Activated naive CD8-positive, alpha-beta T cell treated with anti-CD3 and anti-CD28 coated beads for 36 hours (primary cell): Measurements from ENCODE around the gene MAPRE3. TPM values are rescaled to one million over a fixed set of nuclear protein-coding genes. Genes with fewer than 3 reads are reported as not detected.

Source experiments
- DNase-seq: peaks from one replicate; pipeline ENCODE4 v3.0.0; 2021
- H3K27ac Mint-ChIP-seq: one replicate; pipeline ENCODE4 v1.8.0; 2022; ENCODE audit warnings: mild to moderate bottlenecking, moderate library complexity, mixed read lengths
- H3K27me3 Mint-ChIP-seq: one replicate; pipeline ENCODE4 v1.8.0; 2022; ENCODE audit warnings: mild to moderate bottlenecking, mixed read lengths
- H3K36me3 Mint-ChIP-seq: one replicate; pipeline ENCODE4 v1.8.0; 2021; ENCODE audit warnings: mild to moderate bottlenecking, mixed read lengths
- H3K4me1 Mint-ChIP-seq: one replicate; pipeline ENCODE4 v1.8.0; 2021; ENCODE audit warnings: mixed read lengths
- H3K4me3 Mint-ChIP-seq: one replicate; pipeline ENCODE4 v1.8.0; 2022; ENCODE audit warnings: mild to moderate bottlenecking, moderate library complexity, mixed read lengths
- H3K9me3 Mint-ChIP-seq: one replicate; pipeline ENCODE4 v1.8.0; 2022; ENCODE audit warnings: mixed read lengths
- total RNA-seq, 2 experiments: library from RNA; stranded (reverse); gene quantifications; one replicate each; pipeline ENCODE4 v1.2.3, GENCODE V29; 2021

Gene MAPRE3
- total RNA-seq, 2 experiments from 2014 or later: 2.0 to 2.3 TPM

DNA sequence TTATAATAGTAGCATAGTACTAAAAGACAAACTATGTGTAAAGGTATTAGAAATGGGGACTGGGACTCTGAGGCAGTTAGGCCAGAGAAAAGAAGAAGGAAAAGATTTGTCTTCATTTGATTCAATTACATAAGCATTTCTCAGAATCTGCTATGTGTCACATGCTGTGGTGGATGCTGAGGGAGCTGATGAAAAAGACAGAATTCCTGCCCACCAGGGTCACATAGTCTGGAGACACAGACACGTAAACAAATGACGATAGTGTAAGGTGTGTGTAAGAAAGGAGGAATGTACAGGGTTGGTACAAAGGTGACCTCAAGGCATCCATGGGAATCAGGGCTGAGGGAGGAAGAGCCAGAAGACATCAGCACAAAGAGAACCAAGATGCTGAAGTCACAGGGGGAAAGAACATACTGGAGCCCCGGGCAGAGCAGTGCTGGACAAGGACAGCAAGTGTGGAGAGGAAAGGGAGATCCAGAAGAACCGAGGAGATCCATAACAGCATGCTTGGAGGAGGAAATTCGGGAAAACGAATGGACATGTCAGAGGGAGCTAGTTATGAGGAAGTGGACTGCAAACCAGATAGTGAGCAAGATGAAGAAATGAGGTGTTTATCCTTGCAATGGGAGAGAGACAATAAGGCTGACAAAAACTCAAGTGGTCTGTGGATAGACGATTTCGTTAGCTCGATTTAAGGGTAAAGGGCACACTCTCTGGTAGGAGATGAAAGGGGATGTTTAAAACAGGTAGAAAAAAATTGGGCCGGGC is 1.2 kb upstream of the MAPRE3 start:
- H3K27me3 Mint-ChIP-seq: peaks cover 26% of the 10 kb centered on the region

DNA sequence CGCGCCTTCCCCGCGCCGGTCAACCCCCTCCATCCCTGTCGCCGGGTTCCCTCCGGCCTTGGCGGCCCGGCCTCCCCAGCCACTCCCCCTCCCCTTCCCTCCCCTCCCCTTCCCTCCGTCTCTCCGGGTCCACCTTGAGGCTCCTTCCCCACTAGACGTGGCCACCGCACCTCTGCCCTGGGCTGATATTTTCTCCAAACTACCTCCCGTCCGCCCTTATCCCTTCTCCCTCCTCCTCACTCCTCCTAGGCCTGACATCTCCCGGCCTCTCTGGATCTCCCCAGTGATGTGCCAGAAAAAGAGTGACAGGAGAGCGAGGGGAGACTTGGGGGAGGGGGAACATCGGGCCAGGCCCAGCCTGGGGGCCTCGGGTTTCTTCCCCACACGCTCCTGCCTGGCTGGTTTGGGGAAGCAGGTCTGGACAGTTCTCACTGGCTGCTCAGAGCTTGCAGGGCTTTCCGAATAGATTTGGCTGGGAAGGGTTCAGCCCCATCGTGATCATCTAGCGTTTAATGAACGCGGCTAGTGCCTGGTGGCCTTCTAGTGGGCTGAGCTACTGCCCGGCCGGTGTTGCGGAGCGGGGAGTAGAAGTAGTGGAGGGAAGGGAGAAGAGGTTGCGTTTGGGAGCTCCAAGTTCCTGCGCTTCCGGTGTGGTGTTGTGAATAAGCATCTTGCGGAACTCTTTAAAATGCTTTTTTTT is 641 bp downstream of the MAPRE3 start:
- peak overlapping the region; percentile 78 for H3K4me3 Mint-ChIP-seq

More for the DNA sequence above, 1.2 kb upstream of the MAPRE3 start:
- Mint-ChIP-seq H3K4me1 (peaks cover 14% of the 10 kb centered on the region), H3K36me3 (no peaks in the 10 kb centered on the region), H3K27ac (no peak overlapping the region), H3K9me3 (no peaks in the 10 kb centered on the region), H3K4me3 (peak overlapping the region; percentile 74)
- DNase-seq: no peak

DNA sequence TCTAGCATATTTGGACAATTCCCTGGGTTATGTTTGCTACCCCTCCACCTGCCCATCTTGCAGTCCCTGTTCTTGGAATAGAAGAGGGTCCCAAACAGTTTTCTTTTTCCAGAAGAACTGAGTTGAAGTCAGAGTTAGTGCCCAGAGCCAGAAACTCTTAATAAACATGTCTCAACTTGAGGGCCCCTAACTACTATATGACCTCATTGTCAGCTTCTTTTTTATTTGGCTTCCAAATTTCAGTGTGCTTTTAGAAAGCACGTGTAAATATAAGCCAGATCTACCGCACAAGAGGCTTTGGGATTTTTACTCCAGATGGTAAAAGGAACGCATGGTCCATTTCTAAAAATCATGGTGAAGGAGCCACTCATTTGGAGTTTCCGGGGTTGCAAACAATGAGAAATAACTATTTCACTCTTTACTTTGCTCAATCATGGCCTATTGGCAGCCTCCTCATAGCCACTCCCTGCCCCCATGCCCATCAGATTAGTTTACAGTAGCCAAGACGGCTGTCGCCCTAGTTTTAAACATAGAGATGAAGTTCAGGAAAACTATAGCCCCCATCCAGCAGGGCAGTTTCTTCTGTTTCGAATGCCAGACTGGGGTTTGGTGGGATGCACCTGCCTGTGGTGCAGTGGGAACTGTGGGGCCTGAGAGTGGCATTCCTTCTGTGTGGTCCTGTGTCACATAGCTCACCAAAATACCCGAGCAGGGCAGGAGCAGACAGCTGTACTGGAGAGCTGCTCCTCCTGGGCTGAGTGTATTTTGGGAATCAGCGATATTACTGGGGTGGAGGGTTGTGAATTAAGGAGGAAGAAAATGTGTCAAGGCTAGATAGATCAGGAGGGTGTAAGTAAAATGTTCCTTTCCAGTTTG is 1.7 kb downstream of the MAPRE3 start:
- Mint-ChIP-seq H3K9me3 (no peaks in the 10 kb centered on the region), H3K4me3 (peak overlapping the region; percentile 78), H3K4me1 (peaks cover 14% of the 10 kb centered on the region), H3K36me3 (no peaks in the 10 kb centered on the region), H3K27me3 (peaks cover 16% of the 10 kb centered on the region), H3K27ac (no peak overlapping the region)
- no peak for DNase-seq

More for the DNA sequence above, 641 bp downstream of the MAPRE3 start:
- H3K27ac Mint-ChIP-seq: peak overlapping the region; percentile 40
- H3K9me3 Mint-ChIP-seq: no peaks in the 10 kb centered on the region
- DNase-seq: no peak
- H3K36me3 Mint-ChIP-seq: no peaks in the 10 kb centered on the region
- peaks cover 14% of the 10 kb centered on the region for H3K4me1 Mint-ChIP-seq
- peaks cover 21% of the 10 kb centered on the region for H3K27me3 Mint-ChIP-seq

DNA sequence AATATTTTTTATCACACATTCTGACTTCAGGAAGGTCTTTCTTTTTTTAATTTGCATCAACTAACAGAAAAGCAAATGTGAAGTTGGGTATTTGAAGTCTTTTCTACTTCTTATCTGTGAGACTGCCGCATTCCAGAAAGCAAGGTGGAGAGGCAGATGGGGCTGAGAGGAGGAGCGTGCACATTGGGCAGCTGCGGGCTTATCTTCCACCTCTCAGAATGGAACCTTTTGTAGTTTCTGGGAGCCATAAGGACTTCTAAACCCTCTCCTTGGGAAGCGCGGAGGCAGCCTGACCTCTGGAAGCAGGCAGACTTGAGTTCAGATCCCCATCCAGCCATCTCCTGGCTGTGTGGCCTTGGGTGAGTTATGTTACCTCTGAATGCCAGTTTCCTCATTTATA is 3.9 kb downstream of the MAPRE3 start:
- no peak overlapping the region for H3K4me3 Mint-ChIP-seq

DNA sequence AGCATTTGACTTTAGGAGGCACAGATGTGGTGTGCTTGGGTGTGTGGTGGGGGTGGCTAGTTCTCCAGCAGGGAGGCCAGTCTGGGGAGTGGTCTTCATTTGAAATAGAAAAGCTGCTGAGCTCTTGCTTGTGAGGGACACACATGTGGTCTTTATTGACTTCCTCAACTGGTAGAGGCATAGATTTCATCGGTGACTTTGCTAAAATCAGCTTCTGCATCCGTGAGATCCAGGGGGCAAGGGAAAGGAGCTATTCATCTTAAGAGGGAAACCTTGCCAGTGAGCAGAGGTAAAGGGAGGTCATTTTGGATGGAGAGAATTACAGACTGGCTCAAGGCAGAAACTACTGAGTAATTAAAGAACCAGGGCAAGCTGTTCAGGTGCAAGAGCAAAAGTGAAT is 4.7 kb downstream of the MAPRE3 start:
- Mint-ChIP-seq H3K27ac (no peak overlapping the region), H3K9me3 (no peaks in the 10 kb centered on the region), H3K36me3 (no peaks in the 10 kb centered on the region), H3K4me3 (no peak overlapping the region), H3K27me3 (peaks cover 3% of the 10 kb centered on the region), H3K4me1 (peaks cover 10% of the 10 kb centered on the region)
- DNase-seq: no peak

More for the DNA sequence above, 3.9 kb downstream of the MAPRE3 start:
- H3K4me1 Mint-ChIP-seq: peaks cover 12% of the 10 kb centered on the region
- H3K27ac Mint-ChIP-seq: no peak overlapping the region
- peaks cover 8% of the 10 kb centered on the region for H3K27me3 Mint-ChIP-seq
- no peaks in the 10 kb centered on the region for H3K9me3 Mint-ChIP-seq
- no peak for DNase-seq
- no peaks in the 10 kb centered on the region for H3K36me3 Mint-ChIP-seq

DNA sequence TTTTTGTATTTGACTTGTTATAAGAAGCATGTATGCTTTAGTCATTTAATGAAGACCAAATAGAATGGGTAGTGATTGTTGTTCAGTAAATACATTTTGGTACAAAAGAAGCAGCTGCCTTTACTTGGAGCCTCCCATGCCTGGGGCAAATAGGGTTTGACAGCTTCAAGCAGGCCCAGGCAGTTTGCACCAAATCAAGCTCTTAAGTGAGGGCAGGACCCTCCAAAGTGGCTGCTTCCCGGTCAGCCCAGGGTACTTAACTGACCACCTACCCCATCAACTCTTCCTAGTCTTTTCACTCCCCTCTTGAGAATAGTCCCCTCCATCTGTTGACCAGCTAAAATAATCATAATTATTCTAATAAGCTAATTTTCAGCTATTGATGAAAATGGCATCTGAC is 5.2 kb downstream of the MAPRE3 start:
- no peak for DNase-seq
- no peaks in the 10 kb centered on the region for H3K36me3 Mint-ChIP-seq
- H3K4me3 Mint-ChIP-seq: no peak overlapping the region
- peaks cover 3% of the 10 kb centered on the region for H3K27me3 Mint-ChIP-seq
- no peak overlapping the region for H3K27ac Mint-ChIP-seq
- peaks cover 10% of the 10 kb centered on the region for H3K4me1 Mint-ChIP-seq
- H3K9me3 Mint-ChIP-seq: no peaks in the 10 kb centered on the region

DNA sequence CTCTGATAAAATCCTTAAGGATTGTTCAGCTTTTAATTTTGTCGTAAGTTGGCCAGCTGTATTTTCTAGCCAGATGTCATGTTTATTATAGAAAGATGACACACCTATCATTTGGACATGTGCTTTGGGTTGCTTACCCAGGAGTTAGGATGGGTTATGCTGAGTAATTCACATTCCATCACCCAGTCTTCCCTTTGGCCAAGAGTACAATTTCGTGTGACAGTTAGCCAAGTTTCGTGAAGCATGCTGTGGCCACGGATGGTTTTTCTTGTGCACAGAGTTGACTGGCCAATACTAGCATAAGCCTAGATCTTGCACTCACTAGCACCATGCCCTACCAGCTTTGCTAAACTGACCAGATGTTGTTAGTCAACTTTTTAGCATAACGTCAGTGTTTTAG is 5.8 kb downstream of the MAPRE3 start:
- Mint-ChIP-seq H3K4me3 (no peak overlapping the region), H3K36me3 (no peaks in the 10 kb centered on the region), H3K4me1 (peaks cover 6% of the 10 kb centered on the region), H3K27me3 (peaks cover 2% of the 10 kb centered on the region), H3K9me3 (no peaks in the 10 kb centered on the region), H3K27ac (no peak overlapping the region)
- DNase-seq: no peak

DNA sequence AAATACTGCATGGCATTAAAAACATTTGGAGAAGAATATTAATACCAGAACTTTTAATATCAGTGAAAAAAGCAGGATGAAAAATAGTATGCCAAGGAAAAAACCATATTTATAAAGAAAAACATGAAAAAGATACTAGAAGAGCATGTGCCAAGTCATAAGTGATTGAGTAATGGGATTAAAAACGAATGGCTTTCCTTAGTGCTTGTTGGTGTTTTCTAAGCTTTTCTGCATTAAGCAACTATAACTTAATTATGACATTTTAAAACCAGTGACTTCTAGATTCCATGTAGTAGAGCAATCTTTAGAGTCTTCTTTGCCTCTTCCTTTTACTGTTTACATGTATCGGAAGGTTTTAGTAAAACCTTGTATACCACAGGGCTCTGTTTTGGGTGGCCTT is 6.6 kb downstream of the MAPRE3 start:
- no peak for DNase-seq
- H3K9me3 Mint-ChIP-seq: no peaks in the 10 kb centered on the region
- H3K27me3 Mint-ChIP-seq: no peaks in the 10 kb centered on the region
- H3K4me1 Mint-ChIP-seq: peaks cover under 1% of the 10 kb centered on the region
- no peaks in the 10 kb centered on the region for H3K36me3 Mint-ChIP-seq
- no peak overlapping the region for H3K27ac Mint-ChIP-seq
- H3K4me3 Mint-ChIP-seq: no peak overlapping the region

DNA sequence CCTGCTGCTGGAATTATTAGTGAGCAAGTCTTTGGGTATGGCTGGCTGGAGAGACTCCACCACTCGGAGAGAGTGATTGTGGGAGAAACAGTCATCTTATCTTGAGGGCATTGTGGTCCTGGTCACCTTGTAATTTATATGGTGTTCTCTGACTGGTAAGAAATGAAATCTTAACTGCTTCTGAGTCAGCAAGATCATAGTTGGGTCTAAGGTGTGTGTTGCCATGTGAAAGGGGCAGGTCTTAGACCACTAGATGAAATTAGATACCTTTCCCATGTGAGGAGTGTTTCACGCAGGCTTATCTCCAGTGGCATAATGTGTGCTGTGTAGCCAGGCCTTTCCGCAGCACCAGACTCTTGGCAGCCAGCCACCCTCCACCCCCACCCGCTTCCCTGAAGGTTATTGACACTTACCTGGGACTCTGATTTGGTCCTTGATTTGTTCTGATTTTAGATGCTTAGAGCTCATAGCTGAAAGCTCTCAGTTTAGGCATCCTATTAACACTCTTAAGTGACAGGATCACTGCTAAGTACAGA is 7.7 kb downstream of the MAPRE3 start:
- Mint-ChIP-seq H3K9me3 (no peaks in the 10 kb centered on the region), H3K36me3 (no peaks in the 10 kb centered on the region), H3K4me1 (peaks cover 1% of the 10 kb centered on the region), H3K27me3 (no peaks in the 10 kb centered on the region), H3K27ac (no peak overlapping the region), H3K4me3 (no peak overlapping the region)
- no peak for DNase-seq

DNA sequence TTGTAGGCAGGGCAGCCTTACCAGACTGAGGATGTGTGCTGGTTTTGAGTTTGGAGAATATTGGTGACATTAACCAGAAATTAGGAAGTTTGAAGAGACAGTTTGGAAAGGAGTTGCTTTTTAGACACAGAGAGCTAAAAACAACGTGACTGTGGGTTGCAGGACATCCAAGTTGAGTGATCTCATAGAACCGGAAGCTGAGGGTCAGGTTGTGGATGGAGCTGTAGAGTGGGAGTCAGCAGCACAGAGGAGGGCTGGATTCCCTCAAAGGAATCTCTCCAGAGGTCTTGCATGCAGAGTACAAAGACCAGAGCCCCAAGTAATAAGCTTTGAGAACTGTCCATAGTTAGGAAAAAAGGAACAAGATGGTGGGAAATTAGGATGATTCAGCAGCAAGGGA is 9.3 kb downstream of the MAPRE3 start:
- no peaks in the 10 kb centered on the region for H3K27me3 Mint-ChIP-seq
- no peak for DNase-seq
- H3K9me3 Mint-ChIP-seq: no peaks in the 10 kb centered on the region

DNA sequence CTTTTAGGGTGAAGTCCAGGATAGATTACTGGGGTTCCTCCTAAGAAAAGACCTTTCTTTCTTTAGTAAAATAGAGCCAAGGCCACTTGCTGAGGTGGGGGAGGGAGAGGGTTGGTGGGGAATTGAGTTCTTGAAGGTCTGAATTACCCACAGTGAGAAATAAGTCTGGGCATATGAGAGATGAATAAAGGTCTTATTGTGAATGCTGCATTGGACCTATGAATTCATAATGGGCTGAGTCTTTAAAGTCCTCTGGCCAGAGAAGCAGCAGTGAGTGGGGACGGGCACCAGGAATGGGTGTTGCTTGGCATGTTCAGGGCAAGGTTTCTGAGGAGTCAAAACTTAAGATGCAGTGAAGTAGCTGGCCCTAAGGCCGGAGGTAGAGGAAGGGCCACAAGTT is 10.5 kb downstream of the MAPRE3 start:
- Mint-ChIP-seq H3K4me3 (no peak overlapping the region), H3K9me3 (no peaks in the 10 kb centered on the region), H3K36me3 (no peaks in the 10 kb centered on the region), H3K27me3 (no peaks in the 10 kb centered on the region), H3K4me1 (peaks cover 1% of the 10 kb centered on the region), H3K27ac (no peak overlapping the region)
- DNase-seq: no peak

More for the DNA sequence above, 9.3 kb downstream of the MAPRE3 start:
- Mint-ChIP-seq H3K4me3 (no peak overlapping the region), H3K4me1 (peaks cover 1% of the 10 kb centered on the region), H3K36me3 (no peaks in the 10 kb centered on the region), H3K27ac (no peak overlapping the region)

DNA sequence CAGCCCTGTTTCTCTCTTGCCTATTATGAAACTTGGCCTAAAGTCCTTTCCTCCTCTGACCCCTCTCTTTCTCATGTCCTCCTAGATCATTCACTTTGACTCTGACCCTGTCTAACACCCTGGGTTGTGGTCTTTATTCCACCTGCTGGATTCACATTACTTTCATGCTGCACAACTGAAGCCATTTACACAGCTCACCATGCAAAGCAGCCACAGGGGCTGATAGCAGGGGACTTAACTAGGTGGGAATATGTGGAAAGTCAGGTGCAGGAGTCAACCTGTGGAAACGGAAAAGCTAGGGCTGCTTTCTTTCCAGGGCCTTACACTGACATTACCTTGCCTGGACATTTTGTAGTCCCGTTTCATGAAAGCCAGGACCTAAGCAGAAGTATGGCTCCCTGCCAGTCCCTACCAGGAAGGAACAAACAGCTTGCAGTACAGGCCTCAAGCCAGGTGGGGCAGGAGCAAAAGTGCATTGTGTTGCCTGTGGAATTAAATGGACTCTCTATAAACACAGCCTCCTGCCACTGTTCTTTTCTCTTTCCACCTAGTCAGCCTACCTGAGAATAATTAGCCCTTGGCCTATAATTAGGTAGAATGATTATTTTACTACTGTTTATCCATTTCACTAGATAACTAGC is 11.8 kb downstream of the MAPRE3 start:
- Mint-ChIP-seq H3K27me3 (no peaks in the 10 kb centered on the region), H3K4me3 (no peak overlapping the region), H3K4me1 (peaks cover 1% of the 10 kb centered on the region), H3K27ac (no peak overlapping the region), H3K36me3 (no peaks in the 10 kb centered on the region), H3K9me3 (no peaks in the 10 kb centered on the region)
- peak; percentile 21 for DNase-seq

DNA sequence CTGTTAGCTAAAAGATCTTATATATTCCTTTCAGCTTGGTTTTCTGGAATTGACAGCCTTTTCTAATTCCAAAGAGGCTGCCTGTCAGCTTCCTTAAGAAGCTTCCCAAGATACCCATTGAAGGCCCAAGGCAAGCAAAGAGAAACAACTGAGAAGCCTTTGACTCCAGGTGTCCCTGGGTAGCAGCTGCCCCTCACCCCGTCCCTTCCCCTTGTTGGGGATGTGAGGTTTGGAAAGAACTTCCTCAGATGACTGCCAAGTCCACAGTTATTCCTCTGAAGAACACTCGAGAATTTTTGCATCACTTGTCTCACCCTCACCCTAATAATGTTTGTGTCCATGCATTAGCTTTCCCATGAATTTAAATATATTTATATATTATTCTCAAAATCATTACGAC is 13.3 kb downstream of the MAPRE3 start:
- Mint-ChIP-seq H3K9me3 (no peaks in the 10 kb centered on the region), H3K27me3 (no peaks in the 10 kb centered on the region), H3K36me3 (no peaks in the 10 kb centered on the region), H3K4me3 (no peak overlapping the region), H3K4me1 (peaks cover 1% of the 10 kb centered on the region), H3K27ac (no peak overlapping the region)
- no peak for DNase-seq

DNA sequence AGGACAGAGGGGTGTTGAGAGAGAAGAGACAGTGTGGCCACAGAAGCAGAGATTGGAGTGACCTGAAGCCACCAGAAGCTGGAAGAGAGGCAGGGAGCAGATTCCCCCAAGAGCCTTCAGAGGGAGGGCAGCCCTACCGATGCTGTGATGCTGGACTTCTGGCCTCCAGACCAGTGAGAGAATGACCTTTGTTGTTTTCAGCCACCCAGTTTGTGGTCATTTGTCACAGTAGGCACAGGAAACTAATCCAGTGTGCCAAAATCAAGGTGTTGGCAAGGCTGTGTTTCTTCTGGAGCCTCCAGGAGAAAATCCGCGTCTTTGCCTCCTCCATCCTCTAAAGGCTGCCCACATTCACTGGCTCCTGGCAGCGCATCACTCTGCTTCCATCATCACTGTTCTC is 15.4 kb downstream of the MAPRE3 start:
- Mint-ChIP-seq H3K27me3 (no peaks in the 10 kb centered on the region), H3K27ac (no peak overlapping the region), H3K4me3 (no peak overlapping the region), H3K9me3 (no peaks in the 10 kb centered on the region), H3K36me3 (no peaks in the 10 kb centered on the region), H3K4me1 (peaks cover 1% of the 10 kb centered on the region)
- no peak for DNase-seq
